IPS-NIHi7 (cell line): ENCODE results near the gene TMEM225B.
"Not testable (repeated sequence)": the region's sequence is repeated elsewhere in the genome, so short reads cannot be mapped to it uniquely, and the experiment has no call there.

Experiments used
- DNase-seq: peaks from one replicate; pipeline ENCODE4 v3.0.0; 2012; ENCODE audit warnings: mixed read lengths; ENCODE audit errors: extremely low spot score

Gene TMEM225B

DNA sequence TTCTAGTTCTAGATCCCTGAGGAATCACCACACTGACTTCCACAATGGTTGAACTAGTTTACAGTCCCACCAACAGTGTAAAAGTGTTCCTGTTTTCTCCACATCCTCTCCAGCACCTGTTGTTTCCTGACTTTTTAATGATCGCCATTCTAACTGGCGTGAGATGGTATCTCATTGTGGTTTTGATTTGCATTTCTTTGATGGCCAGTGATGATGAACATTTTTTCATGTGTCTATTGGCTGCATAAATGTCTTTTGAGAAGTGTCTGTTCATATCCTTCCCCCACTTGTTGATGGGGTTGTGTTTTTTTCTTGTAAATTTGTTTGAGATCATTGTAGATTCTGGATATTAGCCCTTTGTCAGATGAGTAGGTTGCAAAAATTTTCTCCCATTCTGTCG is 56.6 kb downstream of the TMEM225B start:
- DNase-seq: not testable (repeated sequence)

DNA sequence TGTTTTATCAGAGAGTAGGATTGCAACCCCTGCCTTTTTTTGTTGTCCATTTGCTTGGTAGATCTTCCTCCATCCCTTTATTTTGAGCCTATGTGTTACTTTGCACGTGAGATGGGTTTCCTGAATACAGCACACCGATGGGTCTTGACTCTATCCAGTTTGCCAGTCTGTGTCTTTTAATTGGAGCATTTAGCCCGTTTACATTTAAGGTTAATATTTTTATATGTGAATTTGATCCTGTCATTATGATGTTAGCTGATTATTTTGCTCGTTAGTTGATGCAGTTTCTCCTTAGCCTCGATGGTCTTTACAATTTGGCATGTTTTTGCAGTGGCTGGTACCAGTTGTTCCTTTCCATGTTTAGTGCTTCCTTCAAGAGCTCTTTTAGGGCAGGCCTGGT is 59.8 kb downstream of the TMEM225B start:
- DNase-seq: not testable (repeated sequence)
